Activated CD4-positive, alpha-beta T cell treated with anti-CD3 and anti-CD28 coated beads, Interleukin-2, amount 10 ng/mL, durations not matched to agents 7 days and 5 days (primary cell): ENCODE data around the gene PPIF. TPM values are rescaled to one million over a fixed set of nuclear protein-coding genes. Genes with fewer than 3 reads are reported as not detected.

ENCODE experiments used
- CTCF ChIA-PET: fragments of 350-600 bp; sonication (Branson Sonifier 250); formaldehyde crosslinking; loops from one replicate; lab custom pipeline; 2021; ENCODE audit warnings: antibody characterized with exemption; lab: Charles Lee
- POLR2A ChIA-PET: fragments of 350-600 bp; sonication (Branson Sonifier 250); formaldehyde crosslinking; loops from one replicate; lab custom pipeline; 2021; ENCODE audit warnings: antibody characterized with exemption; lab: Charles Lee
- DNase-seq: peaks from one replicate; pipeline ENCODE4 v3.0.0-alpha.2; 2020
- H3K27ac Mint-ChIP-seq: one replicate; pipeline ENCODE4 v1.8.0; 2021; ENCODE audit warnings: mild to moderate bottlenecking, moderate library complexity, mixed read lengths
- H3K27me3 Mint-ChIP-seq: one replicate; pipeline ENCODE4 v1.8.0; 2021; ENCODE audit warnings: mixed read lengths
- H3K36me3 Mint-ChIP-seq: one replicate; pipeline ENCODE4 v1.8.0; 2021; ENCODE audit warnings: low read depth, mixed read lengths
- H3K4me1 Mint-ChIP-seq: one replicate; pipeline ENCODE4 v1.8.0; 2021; ENCODE audit warnings: mixed read lengths
- H3K4me3 Mint-ChIP-seq: one replicate; pipeline ENCODE4 v1.8.0; 2021; ENCODE audit warnings: mild to moderate bottlenecking, moderate library complexity, mixed read lengths
- H3K9me3 Mint-ChIP-seq: one replicate; pipeline ENCODE4 v1.8.0; 2021; ENCODE audit warnings: mixed read lengths
- total RNA-seq, 2 experiments: library from RNA; stranded (reverse); gene quantifications; one replicate each; pipeline ENCODE4 v1.2.3, GENCODE V29; 2021

PPIF gene
- total RNA-seq, 2 experiments from 2014 or later = 53.7 to 56.7 TPM

DNA sequence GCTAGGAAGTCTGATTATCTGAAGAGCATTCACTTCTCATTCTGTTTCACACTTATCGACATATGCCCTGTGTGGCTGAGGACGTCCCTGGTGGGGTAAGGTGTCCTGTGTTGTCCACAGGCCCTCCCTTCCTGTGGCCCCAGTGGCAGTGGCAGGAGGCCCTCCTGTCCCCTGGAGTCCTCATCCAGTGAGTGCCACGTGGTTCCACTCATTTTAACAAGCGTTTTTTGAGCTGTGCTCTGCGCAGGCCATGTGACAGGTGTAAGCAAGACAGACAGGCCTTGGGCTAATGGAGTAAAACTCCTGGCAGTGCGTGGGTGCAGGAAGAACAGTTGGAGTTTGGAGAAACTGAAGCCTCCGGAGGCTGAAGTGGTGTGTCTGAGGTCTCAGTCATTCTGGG lies 39.3 kb upstream of the PPIF start:
- Mint-ChIP-seq H3K9me3 (no peaks in the 10 kb centered on the region), H3K4me3 (no peak overlapping the region), H3K36me3 (peaks cover 18% of the 10 kb centered on the region), H3K4me1 (peaks cover 5% of the 10 kb centered on the region), H3K27me3 (no peaks in the 10 kb centered on the region), H3K27ac (no peak overlapping the region)
- CTCF ChIA-PET = interaction anchor here (1.4 to 1.5 kb wide), 2 partner anchors 15 to 21 kb away, joined by 3 to 7 read pairs; no protein-coding TSS in a partner anchor
- POLR2A ChIA-PET = no interaction called here
- no peak for DNase-seq

DNA sequence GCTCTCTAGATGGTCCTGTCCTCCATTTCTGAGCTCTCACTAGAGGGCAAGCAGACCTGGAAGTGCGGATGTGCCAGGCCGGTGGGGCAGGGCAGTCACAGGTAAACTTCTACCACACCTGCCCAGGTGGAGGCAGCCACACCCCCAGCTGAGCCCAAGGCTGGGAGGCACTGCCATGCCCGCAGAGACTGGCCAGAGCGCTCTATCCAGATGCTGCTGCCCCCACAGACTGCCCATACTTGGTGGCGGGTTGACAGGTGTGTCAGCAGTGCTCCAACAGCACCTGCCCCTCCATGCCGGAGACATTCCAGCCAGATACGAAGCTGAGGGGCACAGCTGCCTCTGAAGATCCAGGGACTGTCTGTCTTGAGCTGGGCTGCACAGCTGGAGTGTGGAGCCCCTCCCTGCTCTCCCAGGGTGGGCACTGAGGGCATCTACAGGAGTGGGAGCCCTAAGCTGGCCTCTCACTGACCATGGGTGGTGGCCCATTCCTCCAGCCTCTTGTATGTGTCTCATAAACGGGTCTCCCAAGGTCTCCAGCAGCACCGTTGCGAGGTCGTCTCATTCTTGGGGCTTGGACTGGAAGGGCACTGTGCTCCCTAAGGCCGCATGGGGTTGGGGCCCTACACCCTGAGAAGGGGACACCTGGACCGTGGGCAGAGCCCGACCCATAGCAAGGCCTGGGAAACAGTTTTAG lies 38.2 kb upstream of the PPIF start:
- ChIA-PET POLR2A (no interaction called here), CTCF (interaction anchor here (0.8 to 1.4 kb wide), 2 partner anchors 14 to 22 kb away, joined by 3 to 7 read pairs; no protein-coding TSS in a partner anchor)
- H3K4me3 Mint-ChIP-seq = no peak overlapping the region

DNA sequence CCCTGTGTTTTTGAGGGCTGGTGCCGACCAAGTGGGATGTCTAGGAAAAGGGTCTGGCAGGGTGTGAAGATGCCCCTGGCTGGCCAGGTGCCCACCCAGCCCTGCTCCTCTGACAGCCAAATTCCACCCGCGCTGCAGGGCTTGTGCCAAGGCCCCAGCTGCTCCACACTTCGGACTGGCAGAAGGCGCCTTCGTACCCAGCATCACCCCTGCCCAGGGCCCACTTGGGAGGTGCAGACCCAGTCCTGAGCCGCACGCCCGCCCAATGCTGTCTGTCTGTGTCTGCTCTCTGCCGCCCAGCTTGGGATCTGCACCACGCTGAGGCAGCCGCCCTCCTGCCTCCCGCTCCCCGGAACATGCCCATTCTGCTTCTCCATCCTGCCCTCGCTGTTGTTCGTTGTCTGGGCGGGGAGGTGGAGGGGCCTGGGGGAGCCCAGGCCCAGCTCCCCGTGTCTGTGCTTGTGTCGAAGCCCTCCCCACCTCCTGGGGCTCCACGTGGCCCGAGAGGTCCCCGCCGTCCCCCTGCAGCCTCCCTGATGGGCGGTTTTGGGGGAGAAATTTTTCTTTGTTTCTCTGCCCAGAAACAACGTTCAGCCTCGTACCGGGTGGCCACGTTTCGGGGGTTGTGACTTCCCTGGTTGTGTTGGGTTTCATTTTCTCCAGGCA lies 36.9 kb upstream of the PPIF start:
- CTCF ChIA-PET = no interaction called here
- Mint-ChIP-seq H3K27ac (peak overlapping the region; percentile 60), H3K36me3 (peaks cover 12% of the 10 kb centered on the region)

More for the DNA sequence above, 38.2 kb upstream of the PPIF start:
- Mint-ChIP-seq H3K4me1 (peaks cover 5% of the 10 kb centered on the region), H3K36me3 (peaks cover 16% of the 10 kb centered on the region), H3K27ac (peak overlapping the region; percentile 78), H3K27me3 (no peaks in the 10 kb centered on the region), H3K9me3 (no peaks in the 10 kb centered on the region)
- no peak for DNase-seq

DNA sequence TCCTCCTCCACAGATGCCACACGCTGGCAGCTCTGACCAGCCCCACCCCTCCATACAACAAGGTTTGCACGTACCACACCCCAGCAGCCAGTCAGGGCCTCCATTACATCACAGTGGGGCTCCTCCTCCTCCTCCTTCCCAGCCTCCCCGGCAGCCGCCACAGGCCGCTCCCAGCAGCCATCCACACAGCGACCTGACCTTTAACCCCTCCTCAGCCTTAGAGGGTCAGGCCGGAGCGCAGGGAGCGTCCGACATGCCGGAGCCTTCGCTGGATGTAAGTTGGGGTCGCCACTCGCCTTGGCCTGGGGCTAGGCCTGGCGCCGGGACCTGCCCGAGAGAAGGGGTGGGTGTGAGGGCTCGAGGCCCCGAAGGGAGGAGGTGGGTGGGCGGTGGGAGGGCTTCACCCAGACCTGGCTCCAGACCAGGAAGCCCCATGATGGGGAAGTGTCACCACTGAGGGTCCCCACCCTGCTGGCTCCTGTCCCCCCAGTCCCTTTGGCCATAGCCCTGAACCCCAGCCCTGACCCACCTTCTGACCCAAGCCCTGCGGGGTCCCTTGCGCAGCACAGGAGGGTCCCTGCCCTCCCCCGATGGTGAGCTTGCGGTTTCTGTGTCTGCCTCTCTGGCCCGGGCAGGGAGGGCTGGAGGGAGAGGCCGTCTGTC lies 36.2 kb upstream of the PPIF start:
- Mint-ChIP-seq H3K4me3 (no peak overlapping the region), H3K27ac (peak overlapping the region; percentile 31), H3K9me3 (no peaks in the 10 kb centered on the region), H3K27me3 (no peaks in the 10 kb centered on the region), H3K4me1 (peaks cover 14% of the 10 kb centered on the region), H3K36me3 (peaks cover 17% of the 10 kb centered on the region)
- ChIA-PET CTCF (interaction anchor here (1.4 kb wide), 1 partner anchor 46 kb away, joined by 3 read pairs; no protein-coding TSS in a partner anchor), POLR2A (no interaction called here)
- DNase-seq = no peak

More for the DNA sequence above, 36.9 kb upstream of the PPIF start:
- H3K4me1 Mint-ChIP-seq = peaks cover 7% of the 10 kb centered on the region
- H3K27me3 Mint-ChIP-seq = no peaks in the 10 kb centered on the region
- POLR2A ChIA-PET = no interaction called here
- DNase-seq = no peak
- H3K4me3 Mint-ChIP-seq = no peak overlapping the region
- H3K9me3 Mint-ChIP-seq = no peaks in the 10 kb centered on the region

DNA sequence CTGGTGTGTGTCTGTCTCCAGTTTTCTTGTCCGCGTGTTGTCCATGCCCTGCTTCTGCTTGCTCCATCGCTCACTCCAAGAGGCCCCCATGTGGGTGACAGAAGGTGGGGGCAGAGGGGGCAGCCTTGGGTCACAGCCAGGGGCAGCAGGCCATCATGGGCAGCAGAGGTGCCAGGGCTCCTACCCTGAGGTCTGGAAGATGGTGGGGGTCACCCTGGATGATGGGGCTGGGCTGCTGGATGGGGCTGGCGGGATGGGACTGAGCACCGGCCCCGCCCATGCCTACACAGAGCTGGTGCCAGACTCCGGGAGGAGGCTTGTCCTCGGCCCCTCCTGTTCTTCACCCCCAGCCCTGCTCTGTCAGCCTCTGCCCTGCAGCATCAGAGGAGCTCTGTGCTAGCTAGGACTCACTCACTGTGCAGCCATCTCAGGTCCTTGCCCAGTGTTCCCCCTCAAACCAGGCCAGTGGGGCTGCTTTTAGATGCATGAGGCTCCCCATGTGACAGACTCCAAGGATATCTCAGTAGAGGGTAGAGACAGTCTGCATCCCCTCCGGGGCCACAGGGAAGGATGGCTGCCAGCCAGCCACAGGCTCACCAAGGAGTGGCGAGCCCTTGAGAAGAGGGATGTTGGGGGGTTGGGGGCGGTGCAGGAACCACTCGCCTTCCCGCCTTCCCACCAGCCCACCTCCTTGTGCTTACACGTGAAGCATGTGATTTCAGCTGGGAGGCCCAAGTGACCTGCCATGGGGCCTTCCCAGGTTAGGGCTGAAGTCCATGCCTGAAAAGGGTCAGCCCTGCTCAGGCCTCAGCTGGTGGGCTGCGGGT lies 35.5 kb upstream of the PPIF start:
- H3K27ac Mint-ChIP-seq = no peak overlapping the region
- no peaks in the 10 kb centered on the region for H3K9me3 Mint-ChIP-seq
- H3K36me3 Mint-ChIP-seq = peaks cover 14% of the 10 kb centered on the region
- no peak for DNase-seq
- CTCF ChIA-PET = interaction anchor here (0.9 to 1.4 kb wide), 2 partner anchors 9 to 47 kb away, joined by 3 read pairs; no protein-coding TSS in a partner anchor
- POLR2A ChIA-PET = no interaction called here
- no peaks in the 10 kb centered on the region for H3K27me3 Mint-ChIP-seq
- peaks cover 20% of the 10 kb centered on the region for H3K4me1 Mint-ChIP-seq
- no peak overlapping the region for H3K4me3 Mint-ChIP-seq

DNA sequence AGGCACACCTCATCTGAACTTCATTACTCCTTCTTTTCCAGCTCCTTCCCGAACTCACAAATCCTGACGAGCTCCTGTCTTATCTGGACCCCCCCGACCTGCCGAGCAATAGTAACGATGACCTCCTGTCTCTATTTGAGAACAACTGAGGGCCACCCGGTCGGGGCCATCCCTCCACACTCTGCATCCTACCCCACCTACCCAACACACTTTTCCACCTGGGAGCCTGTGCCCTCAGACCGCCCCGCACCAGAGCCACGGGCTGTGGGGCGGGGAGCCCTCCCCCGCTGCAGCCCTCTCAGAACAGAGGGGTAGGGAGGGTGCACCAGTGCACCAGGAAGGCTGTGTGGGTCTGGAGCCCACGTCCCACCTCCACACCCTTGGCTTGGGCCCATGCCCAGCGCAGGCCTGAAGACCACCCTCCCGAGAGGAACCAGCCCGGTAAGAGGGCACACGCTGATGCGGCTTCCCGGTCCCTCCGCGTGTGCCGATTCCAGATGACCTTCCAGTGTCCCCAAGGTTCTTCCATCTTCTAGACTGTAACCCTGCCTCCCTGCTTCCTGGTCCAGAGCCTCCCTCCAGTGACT lies 34.6 kb upstream of the PPIF start:
- Mint-ChIP-seq H3K9me3 (no peaks in the 10 kb centered on the region), H3K36me3 (peaks cover 11% of the 10 kb centered on the region), H3K4me1 (peaks cover 29% of the 10 kb centered on the region), H3K27ac (no peak overlapping the region), H3K27me3 (no peaks in the 10 kb centered on the region), H3K4me3 (no peak overlapping the region)
- ChIA-PET POLR2A (no interaction called here), CTCF (interaction anchor here (0.9 kb wide), 1 partner anchor 10 kb away, joined by 3 read pairs; no protein-coding TSS in a partner anchor)
- no peak for DNase-seq

DNA sequence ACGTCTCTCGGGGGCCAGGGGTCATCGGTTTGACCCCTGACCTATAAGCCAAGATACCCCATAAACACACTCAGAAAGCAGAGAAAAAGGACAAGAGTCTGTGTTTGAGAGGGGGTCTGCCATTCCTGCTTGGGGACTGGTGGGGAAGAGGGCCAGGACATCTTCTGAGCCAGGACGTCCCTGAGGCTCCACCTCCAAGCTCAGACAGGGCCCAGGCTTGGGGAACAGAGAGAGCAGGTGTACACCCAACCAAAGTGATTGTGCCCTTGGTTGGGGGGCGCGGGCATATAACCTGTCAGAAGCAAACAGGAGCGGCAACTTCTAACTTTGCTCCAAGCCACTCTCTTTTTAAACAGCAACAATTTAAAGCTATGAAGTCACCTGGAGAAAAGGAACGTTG lies 33.9 kb upstream of the PPIF start:
- peaks cover under 1% of the 10 kb centered on the region for H3K9me3 Mint-ChIP-seq
- no peak overlapping the region for H3K4me3 Mint-ChIP-seq
- peaks cover 12% of the 10 kb centered on the region for H3K36me3 Mint-ChIP-seq
- no peaks in the 10 kb centered on the region for H3K27me3 Mint-ChIP-seq
- H3K4me1 Mint-ChIP-seq = peaks cover 35% of the 10 kb centered on the region
- H3K27ac Mint-ChIP-seq = no peak overlapping the region
- ChIA-PET POLR2A (no interaction called here), CTCF (interaction anchor here (1.3 kb wide), 1 partner anchor 35 kb away, joined by 3 read pairs; no protein-coding TSS in a partner anchor)
- no peak for DNase-seq

DNA sequence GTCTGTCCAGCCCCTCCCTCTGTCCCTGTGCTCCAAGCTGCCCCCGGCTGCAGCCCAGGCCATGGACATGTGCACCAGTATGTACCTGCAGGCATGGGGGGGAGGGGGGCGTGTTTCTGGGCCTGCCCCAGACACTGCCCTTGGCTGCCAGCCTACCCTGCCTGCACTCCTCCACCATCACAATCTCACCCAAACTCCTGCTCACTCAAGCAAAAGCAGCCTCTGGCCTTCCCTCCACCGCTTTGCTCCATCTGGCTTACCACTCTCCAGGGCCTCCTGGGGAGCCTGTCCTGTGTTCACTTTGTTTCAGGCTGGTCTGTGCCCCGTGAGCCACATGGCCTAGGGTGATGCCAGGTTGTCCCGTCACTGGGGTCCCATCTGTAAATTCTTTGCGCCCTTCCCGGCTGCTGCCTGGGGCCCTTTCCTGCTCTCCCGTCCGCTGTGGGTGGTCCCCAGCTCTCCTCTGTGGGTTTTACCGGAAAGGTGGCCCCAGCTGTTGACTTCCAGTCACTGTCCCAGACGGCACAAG lies 33.3 kb upstream of the PPIF start:
- peaks cover 19% of the 10 kb centered on the region for H3K36me3 Mint-ChIP-seq

DNA sequence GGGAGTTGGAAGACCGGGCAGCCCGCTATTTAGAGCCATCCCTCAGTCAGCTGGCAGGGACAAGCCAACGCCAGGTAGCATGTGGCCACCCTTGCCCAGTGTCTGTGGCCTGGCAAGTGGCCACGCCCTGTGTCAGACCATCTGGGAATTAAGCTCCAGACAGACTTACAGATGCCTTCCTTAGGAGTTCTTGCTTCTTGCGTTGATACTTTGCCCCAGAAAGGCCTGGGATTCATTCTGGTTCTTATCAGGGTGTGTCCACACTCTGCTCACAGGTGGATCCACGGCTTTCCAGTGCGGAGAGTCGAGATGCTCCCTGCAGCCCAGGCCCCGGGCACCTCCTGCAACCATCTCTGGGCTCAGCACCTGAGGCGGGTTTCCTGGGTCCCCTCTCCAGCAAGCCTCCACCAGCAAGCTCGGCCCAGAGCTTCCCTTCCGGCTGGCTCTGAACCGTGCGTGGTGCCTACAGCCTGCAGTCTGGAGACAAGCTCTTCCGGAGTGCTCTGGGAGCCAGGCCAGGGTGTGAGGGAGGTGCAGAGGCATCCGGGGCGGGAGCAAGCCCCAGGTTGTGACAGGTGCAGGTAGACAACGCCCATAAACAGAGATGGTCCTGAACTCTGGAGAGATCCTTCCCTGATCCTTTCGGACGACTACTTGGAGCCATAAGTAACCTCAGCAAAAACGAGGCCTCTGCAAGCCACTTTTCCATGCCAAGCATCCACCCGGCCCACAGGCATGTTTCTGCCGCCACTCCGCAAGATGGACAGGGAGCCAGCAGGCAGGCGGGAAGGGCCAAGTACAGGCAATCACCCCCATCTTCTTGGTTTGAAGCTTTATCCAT lies 32.3 kb upstream of the PPIF start:
- peaks cover 17% of the 10 kb centered on the region for H3K9me3 Mint-ChIP-seq
- no peak overlapping the region for H3K4me3 Mint-ChIP-seq
- no peak for DNase-seq
- ChIA-PET POLR2A (no interaction called here), CTCF (interaction anchor here (1.0 to 2.3 kb wide), 4 partner anchors 12 to 33 kb away, joined by 3 to 9 read pairs (median 4); no protein-coding TSS in a partner anchor)
- no peak overlapping the region for H3K27ac Mint-ChIP-seq
- no peaks in the 10 kb centered on the region for H3K27me3 Mint-ChIP-seq
- peaks cover 29% of the 10 kb centered on the region for H3K36me3 Mint-ChIP-seq
- H3K4me1 Mint-ChIP-seq = peaks cover 49% of the 10 kb centered on the region

More for the DNA sequence above, 33.3 kb upstream of the PPIF start:
- CTCF ChIA-PET = interaction anchor here (1.2 to 1.3 kb wide), 2 partner anchors 19 to 34 kb away, joined by 3 read pairs; no protein-coding TSS in a partner anchor
- Mint-ChIP-seq H3K27me3 (no peaks in the 10 kb centered on the region), H3K4me3 (no peak overlapping the region), H3K27ac (no peak overlapping the region), H3K4me1 (peaks cover 42% of the 10 kb centered on the region), H3K9me3 (peaks cover 7% of the 10 kb centered on the region)
- no peak for DNase-seq
- POLR2A ChIA-PET = no interaction called here

DNA sequence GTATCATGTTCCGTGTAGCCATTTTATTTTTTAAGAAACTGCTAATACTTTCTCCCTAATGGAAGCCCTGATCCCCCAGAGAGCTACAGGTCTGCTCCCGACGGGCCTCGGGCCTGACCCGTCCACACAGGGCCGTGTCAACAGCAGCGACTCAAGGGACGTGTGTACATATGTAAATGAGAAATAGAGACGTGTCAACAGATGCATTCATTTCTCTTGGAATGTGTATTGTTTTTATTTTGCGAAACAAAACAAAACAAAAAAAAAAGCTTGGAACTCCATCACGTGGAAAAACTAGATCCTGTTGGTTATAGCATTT lies 31.7 kb upstream of the PPIF start:
- H3K4me1 Mint-ChIP-seq = peaks cover 54% of the 10 kb centered on the region
- no peaks in the 10 kb centered on the region for H3K27me3 Mint-ChIP-seq
- H3K27ac Mint-ChIP-seq = no peak overlapping the region
- DNase-seq = no peak
- ChIA-PET CTCF (interaction anchor here (1.0 to 2.3 kb wide), 3 partner anchors 13 to 22 kb away, joined by 3 to 9 read pairs (median 4); no protein-coding TSS in a partner anchor), POLR2A (no interaction called here)
- H3K9me3 Mint-ChIP-seq = peaks cover 17% of the 10 kb centered on the region
- H3K4me3 Mint-ChIP-seq = no peak overlapping the region
- H3K36me3 Mint-ChIP-seq = peaks cover 33% of the 10 kb centered on the region
